ENCODE results near the gene GCK.
"Not testable (repeated sequence)": the region's sequence is repeated elsewhere in the genome, so short reads cannot be mapped to it uniquely, and the experiment has no call there.

Gene GCK

DNA sequence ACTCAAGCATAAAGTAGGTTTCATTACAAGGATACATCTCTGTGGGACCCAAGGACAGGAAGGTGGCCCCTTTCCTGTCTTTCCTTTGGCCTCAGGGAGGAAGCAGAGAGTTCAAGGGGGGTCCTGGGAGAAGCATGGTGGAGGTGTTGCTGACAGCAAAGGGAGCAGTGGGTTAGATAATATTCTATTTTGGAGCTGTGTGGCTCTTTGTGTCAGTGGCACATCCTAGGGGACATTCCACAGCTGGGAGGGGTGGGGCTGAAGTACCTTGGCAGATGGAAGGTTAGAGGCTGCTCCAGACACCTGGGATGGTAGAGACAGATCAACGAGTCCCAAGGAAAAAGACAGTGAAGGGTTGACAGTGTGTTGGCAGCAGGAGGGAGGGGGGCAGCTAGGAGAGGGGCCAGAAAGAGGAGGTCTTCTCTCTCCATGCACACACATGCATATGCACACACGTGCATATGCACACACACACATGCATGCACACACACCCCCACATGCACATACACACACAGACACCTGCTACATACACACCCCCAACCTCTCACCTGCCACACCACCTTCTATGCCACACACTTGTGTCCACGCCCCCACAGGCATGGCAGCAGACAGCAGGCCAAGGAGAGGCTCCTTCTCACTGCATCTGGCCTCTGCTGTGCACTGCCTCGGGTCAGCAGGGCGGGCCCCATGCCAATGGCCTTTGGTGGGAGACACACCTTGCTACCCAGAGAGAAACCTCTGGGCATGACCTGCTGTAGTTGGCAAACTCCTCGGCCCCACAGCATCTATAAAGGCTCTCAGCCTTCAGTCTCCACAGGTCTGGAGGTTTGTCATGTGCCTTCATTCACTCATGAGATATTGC is 60.3 kb downstream of the GCK start:
- H3K27ac ChIP-seq = no peak overlapping the region
- TF ChIP-seq, protein P1, sequence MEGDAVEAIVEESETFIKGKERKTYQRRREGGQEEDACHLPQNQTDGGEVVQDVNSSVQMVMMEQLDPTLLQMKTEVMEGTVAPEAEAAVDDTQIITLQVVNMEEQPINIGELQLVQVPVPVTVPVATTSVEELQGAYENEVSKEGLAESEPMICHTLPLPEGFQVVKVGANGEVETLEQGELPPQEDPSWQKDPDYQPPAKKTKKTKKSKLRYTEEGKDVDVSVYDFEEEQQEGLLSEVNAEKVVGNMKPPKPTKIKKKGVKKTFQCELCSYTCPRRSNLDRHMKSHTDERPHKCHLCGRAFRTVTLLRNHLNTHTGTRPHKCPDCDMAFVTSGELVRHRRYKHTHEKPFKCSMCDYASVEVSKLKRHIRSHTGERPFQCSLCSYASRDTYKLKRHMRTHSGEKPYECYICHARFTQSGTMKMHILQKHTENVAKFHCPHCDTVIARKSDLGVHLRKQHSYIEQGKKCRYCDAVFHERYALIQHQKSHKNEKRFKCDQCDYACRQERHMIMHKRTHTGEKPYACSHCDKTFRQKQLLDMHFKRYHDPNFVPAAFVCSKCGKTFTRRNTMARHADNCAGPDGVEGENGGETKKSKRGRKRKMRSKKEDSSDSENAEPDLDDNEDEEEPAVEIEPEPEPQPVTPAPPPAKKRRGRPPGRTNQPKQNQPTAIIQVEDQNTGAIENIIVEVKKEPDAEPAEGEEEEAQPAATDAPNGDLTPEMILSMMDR (conservative IDR thresholded peaks at IDR 0.05) = no peak

DNA sequence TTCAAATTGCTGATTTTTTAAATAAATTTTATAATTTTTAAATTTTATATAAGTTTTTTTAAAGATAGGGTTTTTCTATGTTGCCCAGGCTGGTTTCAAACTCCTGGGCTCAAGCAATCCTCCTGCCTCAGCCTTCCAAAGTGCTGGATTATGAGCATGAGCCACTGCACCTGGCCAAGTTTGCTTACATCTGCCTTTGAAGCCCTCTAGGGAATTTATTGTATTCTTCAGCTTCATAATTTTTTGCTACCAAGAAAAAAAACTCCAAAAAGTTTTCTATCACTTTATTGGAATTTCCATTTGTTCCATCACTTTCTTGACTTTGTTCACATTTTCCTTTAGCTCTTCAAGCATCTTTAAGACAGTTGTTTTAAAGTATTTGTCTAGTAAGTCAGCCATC is 62.1 kb downstream of the GCK start:
- H3K27ac ChIP-seq = no peak overlapping the region
- TF ChIP-seq, protein P1 (conservative IDR thresholded peaks at IDR 0.05) = no peak

DNA sequence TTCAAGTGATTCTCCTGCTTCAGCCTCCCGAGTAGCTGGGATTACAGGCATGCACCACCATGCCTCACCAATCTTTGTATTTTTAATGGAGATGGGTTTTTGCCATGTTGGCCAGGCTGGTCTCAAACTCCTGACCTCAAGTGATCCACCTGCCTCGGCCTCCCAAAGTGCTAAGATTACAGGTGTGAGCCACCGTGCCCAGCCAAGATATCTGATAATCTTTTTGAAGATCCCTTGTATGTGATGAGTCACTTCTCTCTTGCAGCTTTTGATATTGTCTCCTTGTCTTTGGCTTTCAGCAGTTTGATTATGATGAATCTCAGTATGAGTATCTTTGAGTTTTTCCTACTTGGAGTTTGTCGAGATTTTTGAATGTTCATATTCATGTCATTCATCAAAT is 62.7 kb downstream of the GCK start:
- not testable (repeated sequence) for H3K27ac ChIP-seq

DNA sequence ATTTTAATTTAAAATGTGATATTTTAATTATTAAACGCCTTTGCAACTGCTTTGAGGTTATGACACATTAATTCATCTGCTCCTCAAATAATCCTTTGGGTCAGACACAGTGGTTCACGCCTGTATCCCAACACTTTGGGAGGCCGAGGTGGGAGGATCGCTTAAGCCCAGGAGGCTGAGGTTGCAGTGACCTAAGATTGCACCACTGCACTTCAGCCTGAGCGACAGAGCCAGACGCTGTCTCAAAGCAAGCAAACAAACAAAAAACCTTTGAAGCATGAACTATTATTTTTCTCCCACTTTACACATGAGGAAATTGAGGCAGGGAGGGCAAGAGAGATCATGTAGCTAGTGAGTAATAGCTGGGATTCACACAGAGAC is 64.4 kb downstream of the GCK start:
- TF ChIP-seq, protein P1 (conservative IDR thresholded peaks at IDR 0.05) = no peak
- peak overlapping the region; percentile 87 for H3K27ac ChIP-seq

DNA sequence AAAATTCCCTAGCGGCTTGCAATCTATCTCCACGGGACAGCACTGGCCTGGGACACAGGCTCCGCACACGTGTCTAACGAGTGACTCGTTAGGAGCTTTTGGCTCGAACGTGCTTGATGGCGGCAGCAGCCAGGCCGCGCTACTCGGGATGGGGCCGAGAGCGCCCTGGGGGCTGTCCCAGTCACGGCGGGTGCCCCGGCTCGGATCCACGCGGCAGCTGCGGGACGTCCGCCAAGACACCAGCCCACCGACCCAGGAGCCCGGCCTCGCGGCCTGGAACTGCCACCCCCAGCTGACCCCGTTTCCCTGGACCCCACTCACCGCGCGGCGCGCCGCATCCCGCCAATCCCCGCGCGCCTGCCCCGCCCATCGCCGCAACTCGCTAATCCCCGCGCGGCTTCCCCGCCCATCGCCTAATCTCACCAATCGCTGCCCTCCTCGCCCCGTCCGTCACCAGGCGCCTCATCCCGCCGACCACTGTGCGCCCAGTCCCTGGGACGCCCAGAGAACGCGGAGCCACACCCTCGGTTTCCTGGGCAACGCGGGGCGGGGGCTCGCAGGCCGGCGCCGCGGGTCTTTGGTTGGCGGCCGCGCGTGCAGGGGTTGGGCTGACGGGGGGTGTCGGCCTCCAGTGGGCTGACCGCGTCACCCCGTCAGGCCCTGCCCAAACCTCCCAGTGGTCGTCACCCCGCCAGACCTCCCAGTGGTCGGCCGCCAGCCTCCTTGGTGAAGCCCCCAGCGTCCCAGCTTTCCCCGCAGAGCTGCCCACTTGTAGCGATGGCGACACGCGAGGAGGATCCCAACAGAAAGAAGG is 65.8 kb downstream of the GCK start, which contains the start of gene POLD2:
Gene POLD2, minus strand, starts transcription at position 359 of the 814 bp plus-strand sequence. CDS start 1,495 bp downstream, outside the sequence.
- H3K27ac ChIP-seq = peak within 1 kb of the TSS; percentile 87
- TF ChIP-seq, protein P1 (conservative IDR thresholded peaks at IDR 0.05) = no peak

DNA sequence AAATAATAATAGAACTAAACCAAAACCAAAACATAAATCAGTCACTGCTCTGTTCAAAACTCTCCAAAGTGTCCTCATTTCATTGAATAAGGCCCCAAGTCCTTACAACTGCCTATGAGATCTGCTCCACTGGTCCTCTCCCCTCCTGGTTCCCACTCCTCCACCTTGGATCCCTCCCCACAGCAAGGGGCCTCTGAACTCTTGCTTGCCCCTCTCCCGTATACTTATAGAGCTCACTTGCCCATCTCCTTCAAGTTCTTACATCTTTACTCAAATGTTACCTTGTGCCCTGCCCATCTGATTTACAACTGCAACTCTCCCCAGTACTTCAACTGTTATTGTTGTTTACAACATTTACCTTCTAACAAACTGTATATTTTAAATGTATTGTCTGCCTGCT is 66.7 kb downstream of the GCK start:
- H3K27ac ChIP-seq = peak overlapping the region; percentile 87
- TF ChIP-seq, protein P1 (conservative IDR thresholded peaks at IDR 0.05) = no peak

DNA sequence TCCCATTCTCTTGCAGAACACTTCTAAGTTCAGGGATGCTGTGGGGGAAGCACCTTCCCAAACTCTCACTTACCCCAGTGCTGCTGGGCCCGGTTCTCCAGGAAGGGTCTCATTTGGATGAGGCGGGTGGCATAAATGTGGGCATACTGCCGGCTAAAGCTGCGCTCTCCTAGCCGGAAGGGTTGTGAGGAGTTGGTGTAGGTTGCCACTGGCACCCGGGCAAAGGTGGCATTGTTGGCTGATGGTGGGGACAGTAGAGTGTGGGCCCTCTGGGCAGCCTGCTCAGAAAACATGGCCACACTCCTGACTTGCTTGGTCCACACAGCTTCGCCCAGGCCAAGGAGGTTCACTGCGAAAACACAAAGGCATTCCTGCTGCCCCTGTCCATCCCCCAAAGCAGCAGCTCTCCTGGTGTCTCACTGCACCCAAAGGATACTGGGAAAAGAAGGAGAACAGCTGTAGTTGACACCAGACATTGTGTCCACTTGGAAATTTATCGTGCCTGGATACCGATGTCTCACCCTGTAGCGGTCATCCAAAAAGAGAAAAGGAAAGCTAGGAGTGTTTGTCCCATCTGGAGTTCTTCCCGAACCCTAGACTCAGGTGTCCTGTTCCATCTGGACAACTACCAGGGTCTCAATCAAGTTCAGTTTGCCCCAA is 67.3 kb downstream of the GCK start:
- peak overlapping the region; percentile 87; the same call in 1 of the 2 replicates for H3K27ac ChIP-seq

More for the DNA sequence above, 67.3 kb downstream of the GCK start:
- TF ChIP-seq, protein P1 (conservative IDR thresholded peaks at IDR 0.05) = no peak

Measured in VCaP (cell line).